ENCODE results near the gene IBA57.

IBA57 gene

GRCh38 chr1:228165372-228166169, at the start of gene IBA57:
TSS of gene IBA57 (plus strand) at chr1:228165804. CDS start at chr1:228165817, 13 bp downstream.
- Mint-ChIP-seq H3K27ac (peak within 1 kb of the TSS; percentile 96), H3K9me3 (no peaks in the 10 kb centered on the region), H3K27me3 (peaks cover 3% of the 10 kb centered on the region), H3K4me3 (peak within 1 kb of the TSS; percentile 88), H3K36me3 (peaks cover 3% of the 10 kb centered on the region), H3K4me1 (peaks cover 46% of the 10 kb centered on the region)
- CTCF ChIA-PET, result interaction anchor here (0.6 to 3.6 kb wide), 15 partner anchors 8 to 292 kb away, joined by 3 to 34 read pairs (median 4); partner anchors contain the start of gene GJC2
- peak; percentile 100 for DNase-seq

- H3K36me3 Mint-ChIP-seq, result peaks cover 8% of the 10 kb centered on the region
- H3K4me1 Mint-ChIP-seq, result peaks cover 4% of the 10 kb centered on the region
These were observed 48.3 kb upstream of the IBA57 start for GRCh38 chr1:228117335-228117734.

GRCh38 chr1:228118040-228118439, 47.6 kb upstream of the IBA57 start:
- CTCF ChIA-PET, result interaction anchor here (1.7 kb wide), 1 partner anchor 13 kb away, joined by 5 read pairs; no protein-coding TSS in a partner anchor
- no peak for DNase-seq
- peaks cover 11% of the 10 kb centered on the region for H3K9me3 Mint-ChIP-seq
- peaks cover 8% of the 10 kb centered on the region for H3K36me3 Mint-ChIP-seq
- peaks cover 4% of the 10 kb centered on the region for H3K4me1 Mint-ChIP-seq
- H3K4me3 Mint-ChIP-seq, result no peak overlapping the region
- peaks cover 10% of the 10 kb centered on the region for H3K27me3 Mint-ChIP-seq
- H3K27ac Mint-ChIP-seq, result no peak overlapping the region

More at GRCh38 chr1:228117335-228117734, 48.3 kb upstream of the IBA57 start:
- Mint-ChIP-seq H3K27ac (no peak overlapping the region), H3K4me3 (no peak overlapping the region), H3K27me3 (peaks cover 3% of the 10 kb centered on the region), H3K9me3 (peaks cover 11% of the 10 kb centered on the region)
- CTCF ChIA-PET, result no interaction called here
- DNase-seq, result no peak

- Mint-ChIP-seq H3K4me3 (no peak overlapping the region), H3K4me1 (peaks cover 4% of the 10 kb centered on the region), H3K36me3 (peaks cover 8% of the 10 kb centered on the region), H3K9me3 (peaks cover 11% of the 10 kb centered on the region), H3K27me3 (peaks cover 12% of the 10 kb centered on the region), H3K27ac (no peak overlapping the region)
- DNase-seq, result no peak
- CTCF ChIA-PET, result interaction anchor here (1.4 kb wide), 1 partner anchor 11 kb away, joined by 4 read pairs; no protein-coding TSS in a partner anchor
These were observed 45.3 kb upstream of the IBA57 start for GRCh38 chr1:228120351-228120750.

GRCh38 chr1:228120857-228121489, 44.6 kb upstream of the IBA57 start:
- Mint-ChIP-seq H3K27me3 (peaks cover 12% of the 10 kb centered on the region), H3K4me3 (no peak overlapping the region), H3K36me3 (peaks cover 8% of the 10 kb centered on the region), H3K4me1 (peaks cover 4% of the 10 kb centered on the region), H3K9me3 (peaks cover 11% of the 10 kb centered on the region), H3K27ac (peak overlapping the region; percentile 4)
- no peak for DNase-seq
- CTCF ChIA-PET, result interaction anchor here (1.4 kb wide), 1 partner anchor 10 kb away, joined by 4 read pairs; no protein-coding TSS in a partner anchor

- no peak for DNase-seq
- H3K27ac Mint-ChIP-seq, result no peak overlapping the region
- H3K36me3 Mint-ChIP-seq, result peaks cover 5% of the 10 kb centered on the region
- H3K9me3 Mint-ChIP-seq, result peaks cover 4% of the 10 kb centered on the region
- CTCF ChIA-PET, result interaction anchor here (2.4 kb wide), 1 partner anchor 9 kb away, joined by 13 read pairs; no protein-coding TSS in a partner anchor
- peaks cover 4% of the 10 kb centered on the region for H3K4me1 Mint-ChIP-seq
- no peak overlapping the region for H3K4me3 Mint-ChIP-seq
- peaks cover 19% of the 10 kb centered on the region for H3K27me3 Mint-ChIP-seq
These were observed 42.6 kb upstream of the IBA57 start for GRCh38 chr1:228122921-228123441.

- no peak for DNase-seq
- Mint-ChIP-seq H3K36me3 (peaks cover 3% of the 10 kb centered on the region), H3K4me3 (no peak overlapping the region), H3K4me1 (peaks cover 4% of the 10 kb centered on the region), H3K27me3 (peaks cover 19% of the 10 kb centered on the region), H3K27ac (no peak overlapping the region), H3K9me3 (peaks cover 2% of the 10 kb centered on the region)
- CTCF ChIA-PET, result interaction anchor here (2.4 kb wide), 1 partner anchor 8 kb away, joined by 13 read pairs; no protein-coding TSS in a partner anchor
These were observed 42.1 kb upstream of the IBA57 start for GRCh38 chr1:228123505-228123904.

- Mint-ChIP-seq H3K9me3 (no peaks in the 10 kb centered on the region), H3K27me3 (peaks cover 31% of the 10 kb centered on the region), H3K4me1 (peaks cover 4% of the 10 kb centered on the region), H3K36me3 (peaks cover 3% of the 10 kb centered on the region), H3K4me3 (no peak overlapping the region), H3K27ac (no peak overlapping the region)
- CTCF ChIA-PET, result no interaction called here
- DNase-seq, result no peak
These were observed 40.4 kb upstream of the IBA57 start for GRCh38 chr1:228125185-228125584.

- no peak overlapping the region for H3K4me3 Mint-ChIP-seq
- DNase-seq, result no peak
- CTCF ChIA-PET, result interaction anchor here (1.3 to 4.0 kb wide), 6 partner anchors 9 to 355 kb away, joined by 4 to 34 read pairs (median 9); partner anchors contain the start of gene IBA57
- peaks cover 4% of the 10 kb centered on the region for H3K4me1 Mint-ChIP-seq
- H3K36me3 Mint-ChIP-seq, result no peaks in the 10 kb centered on the region
- H3K27me3 Mint-ChIP-seq, result peaks cover 60% of the 10 kb centered on the region
- no peak overlapping the region for H3K27ac Mint-ChIP-seq
- no peaks in the 10 kb centered on the region for H3K9me3 Mint-ChIP-seq
These were observed 33.8 kb upstream of the IBA57 start for GRCh38 chr1:228131766-228132165.

GRCh38 chr1:228134591-228134990, 31.0 kb upstream of the IBA57 start:
- peaks cover 54% of the 10 kb centered on the region for H3K27me3 Mint-ChIP-seq
- DNase-seq, result no peak
- CTCF ChIA-PET, result interaction anchor here (1.3 kb wide), 1 partner anchor 367 kb away, joined by 3 read pairs; no protein-coding TSS in a partner anchor

GRCh38 chr1:228136901-228137300, 28.7 kb upstream of the IBA57 start:
- H3K27me3 Mint-ChIP-seq, result peaks cover 37% of the 10 kb centered on the region
- no peak overlapping the region for H3K4me3 Mint-ChIP-seq
- CTCF ChIA-PET, result interaction anchor here (1.5 to 1.6 kb wide), 2 partner anchors 28 to 29 kb away, joined by 4 read pairs; no protein-coding TSS in a partner anchor

More at GRCh38 chr1:228134591-228134990, 31.0 kb upstream of the IBA57 start:
- H3K4me3 Mint-ChIP-seq, result no peak overlapping the region
- no peak overlapping the region for H3K27ac Mint-ChIP-seq
- peaks cover 1% of the 10 kb centered on the region for H3K36me3 Mint-ChIP-seq
- no peaks in the 10 kb centered on the region for H3K9me3 Mint-ChIP-seq
- peaks cover 6% of the 10 kb centered on the region for H3K4me1 Mint-ChIP-seq

GRCh38 chr1:228139406-228139930, 26.1 kb upstream of the IBA57 start:
- Mint-ChIP-seq H3K27me3 (peaks cover 26% of the 10 kb centered on the region), H3K9me3 (no peaks in the 10 kb centered on the region), H3K4me3 (peak overlapping the region; percentile 98), H3K27ac (peak overlapping the region; percentile 98), H3K4me1 (peaks cover 38% of the 10 kb centered on the region), H3K36me3 (peaks cover 26% of the 10 kb centered on the region)
- CTCF ChIA-PET, result interaction anchor here (1.0 to 1.4 kb wide), 2 partner anchors 26 to 140 kb away, joined by 3 to 4 read pairs; partner anchors contain the start of gene IBA57
- DNase-seq, result no peak

More at GRCh38 chr1:228136901-228137300, 28.7 kb upstream of the IBA57 start:
- Mint-ChIP-seq H3K36me3 (peaks cover 7% of the 10 kb centered on the region), H3K9me3 (no peaks in the 10 kb centered on the region), H3K27ac (no peak overlapping the region), H3K4me1 (peaks cover 14% of the 10 kb centered on the region)
- no peak for DNase-seq

GRCh38 chr1:228139931-228140723, 25.5 kb upstream of the IBA57 start, which contains the start of gene GUK1:
TSS of gene GUK1 (plus strand) at chr1:228140279. CDS start at chr1:228140303, 24 bp downstream.
- H3K36me3 Mint-ChIP-seq, result peaks cover 26% of the 10 kb centered on the region
- peaks cover 20% of the 10 kb centered on the region for H3K27me3 Mint-ChIP-seq
- H3K4me1 Mint-ChIP-seq, result peaks cover 40% of the 10 kb centered on the region
- no peaks in the 10 kb centered on the region for H3K9me3 Mint-ChIP-seq
- H3K27ac Mint-ChIP-seq, result peak within 1 kb of the TSS; percentile 98
- peak within 1 kb of the TSS; percentile 98 for H3K4me3 Mint-ChIP-seq
- DNase-seq, result peak; percentile 100
- CTCF ChIA-PET, result interaction anchor here (0.7 to 1.4 kb wide), 4 partner anchors 12 to 141 kb away, joined by 3 to 4 read pairs (median 3); no protein-coding TSS in a partner anchor

All from activated naive CD4-positive, alpha-beta T cell treated with anti-CD3 and anti-CD28 coated beads, Interleukin-2, amount 10 ng/mL, durations not matched to agents 7 days and 5 days (primary cell).